ENCODE measurements around the gene LCNL1. TPM values are rescaled to one million over a fixed set of nuclear protein-coding genes. Genes with fewer than 3 reads are reported as not detected.

LCNL1 gene
- total RNA-seq, 1 donor from 2014 or later, result not detected

GRCh38 chr9:136952321-136952850 is 30.4 kb upstream of the LCNL1 start:
- no peak for DNase-seq (ENCODE audit: low spot score, unreplicated experiment)
- H3K27me3 Mint-ChIP-seq, result no peaks in the 10 kb centered on the region
- no peak overlapping the region for H3K27ac Mint-ChIP-seq
- H3K4me3 Mint-ChIP-seq (ENCODE audit: low read depth), result no peak overlapping the region
- TF ChIP-seq CTCF (IDR thresholded peaks at IDR 0.05; ENCODE audit: unreplicated experiment), result no peak
- peaks cover 2% of the 10 kb centered on the region for H3K4me1 Mint-ChIP-seq (ENCODE audit: low read depth)
- H3K36me3 Mint-ChIP-seq (ENCODE audit: insufficient read depth), result no peaks in the 10 kb centered on the region
- H3K9me3 Mint-ChIP-seq (ENCODE audit: low read depth), result peaks cover 7% of the 10 kb centered on the region

GRCh38 chr9:136952876-136953770 is 29.7 kb upstream of the LCNL1 start:
- H3K27me3 Mint-ChIP-seq, result no peaks in the 10 kb centered on the region
- H3K4me1 Mint-ChIP-seq (ENCODE audit: low read depth), result peaks cover under 1% of the 10 kb centered on the region
- H3K4me3 Mint-ChIP-seq (ENCODE audit: low read depth), result no peak overlapping the region
- H3K36me3 Mint-ChIP-seq (ENCODE audit: insufficient read depth), result no peaks in the 10 kb centered on the region
- no peak for DNase-seq (ENCODE audit: low spot score, unreplicated experiment)
- TF ChIP-seq CTCF (IDR thresholded peaks at IDR 0.05; ENCODE audit: unreplicated experiment), result no peak
- H3K27ac Mint-ChIP-seq, result no peak overlapping the region
- peaks cover 7% of the 10 kb centered on the region for H3K9me3 Mint-ChIP-seq (ENCODE audit: low read depth)

- TF ChIP-seq CTCF (IDR thresholded peaks at IDR 0.05; ENCODE audit: unreplicated experiment), result no peak
- Mint-ChIP-seq H3K4me3 (ENCODE audit: low read depth) (no peak overlapping the region), H3K9me3 (ENCODE audit: low read depth) (peaks cover 7% of the 10 kb centered on the region), H3K4me1 (ENCODE audit: low read depth) (no peaks in the 10 kb centered on the region), H3K36me3 (ENCODE audit: insufficient read depth) (no peaks in the 10 kb centered on the region), H3K27ac (no peak overlapping the region), H3K27me3 (no peaks in the 10 kb centered on the region)
- no peak for DNase-seq (ENCODE audit: low spot score, unreplicated experiment)
These were observed 29.0 kb upstream of the LCNL1 start for GRCh38 chr9:136953771-136954269.

GRCh38 chr9:136954270-136955083 is 28.3 kb upstream of the LCNL1 start:
- H3K27ac Mint-ChIP-seq, result no peak overlapping the region
- no peaks in the 10 kb centered on the region for H3K27me3 Mint-ChIP-seq
- H3K9me3 Mint-ChIP-seq (ENCODE audit: low read depth), result peaks cover 7% of the 10 kb centered on the region
- H3K4me3 Mint-ChIP-seq (ENCODE audit: low read depth), result no peak overlapping the region
- H3K36me3 Mint-ChIP-seq (ENCODE audit: insufficient read depth), result no peaks in the 10 kb centered on the region
- no peaks in the 10 kb centered on the region for H3K4me1 Mint-ChIP-seq (ENCODE audit: low read depth)
- TF ChIP-seq CTCF (IDR thresholded peaks at IDR 0.05; ENCODE audit: unreplicated experiment), result no peak
- no peak for DNase-seq (ENCODE audit: low spot score, unreplicated experiment)

All from progenitor cell of endocrine pancreas (in vitro differentiated cells).